H1 (cell line): ENCODE measurements around the gene HDAC9. TPM values are rescaled to one million over a fixed set of nuclear protein-coding genes. Genes with fewer than 3 reads are reported as not detected.

ENCODE experiments used
- CEBPB ChIP-seq: IDR thresholded peaks from 2 replicates; pipeline ENCODE4 v1.6.1; 2012; ENCODE audit warnings: low read depth, low read length
- CREB1 ChIP-seq: IDR thresholded peaks from 2 replicates; pipeline ENCODE4 v1.6.1; 2012; ENCODE audit warnings: inconsistent platforms
- SP1 ChIP-seq: IDR thresholded peaks from 2 replicates; pipeline ENCODE4 v1.6.1; 2011; ENCODE audit warnings: low read depth, low read length
- SP2 ChIP-seq: IDR thresholded peaks from 2 replicates; pipeline ENCODE4 v1.6.1; 2012; ENCODE audit warnings: mild to moderate bottlenecking, low read length, inconsistent platforms
- SUZ12 ChIP-seq: fragments of 200-600 bp; sonication (generic); IDR thresholded peaks from 2 replicates; pipeline ENCODE4 v1.6.1; 2012; ENCODE audit warnings: mild to moderate bottlenecking, inconsistent platforms, low read length, moderate library complexity, mixed read lengths
- polyA plus RNA-seq, 7 experiments: library from polyadenylated mRNA; depleted of rRNA in 3 of 7; stranded (reverse) in 5 of 7; unstranded in 2 of 7; fragments of >200 nt in 5 of 7; fragments of 200-250 nt in 2 of 7; gene quantifications; 1 replicate in 5 of 7; 2 replicates in 1 of 7; 4 replicates in 1 of 7; pipeline versions ENCODE4 v1.2.1 to v1.2.3, GENCODE V29; 2011 to 2013; ENCODE audit warnings: missing spikeins in 2 of 7, mixed read lengths in 2 of 7
- total RNA-seq: library from RNA; stranded (reverse); fragmentation: NEBNext Ultra II Directional; extraction: Animal tissue kit (Norgen Biotek cat#: 25700); gene quantifications from 2 replicates; pipeline ENCODE4 v1.2.1, GENCODE V29; 2021

Gene HDAC9
- total and polyA plus RNA-seq, 2 of the 8 experiments (the other 6 are each of a cell fraction or from before 2014, with no cell fraction given): 9.5 to 13.1 TPM

DNA sequence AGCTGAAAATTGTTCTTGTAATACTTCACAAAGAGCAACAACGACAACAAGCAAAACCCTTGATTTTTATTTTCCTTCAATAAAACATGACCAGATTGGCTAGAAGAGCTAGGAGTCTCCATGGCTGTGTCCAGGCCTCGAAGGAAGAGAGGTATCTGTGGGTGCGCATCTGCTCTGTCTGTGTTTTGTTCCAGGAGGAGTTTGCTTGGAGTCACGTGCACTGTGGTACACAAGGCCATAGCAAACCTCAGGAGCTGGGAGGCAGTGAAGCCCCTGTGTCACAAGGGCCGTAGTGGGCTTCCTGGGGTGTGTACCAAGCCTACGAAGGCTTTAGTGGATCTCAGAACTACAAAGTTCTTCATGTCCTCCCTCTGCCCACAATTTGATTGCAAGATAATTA, 350.2 kb downstream of the HDAC9 start (continued):
- no peak for TF ChIP-seq SP2
- TF ChIP-seq CEBPB: no peak
- no peak for TF ChIP-seq CREB1
- TF ChIP-seq SUZ12: no peak
- TF ChIP-seq SP1: no peak
